Measurements from ENCODE around the gene BRS3. TPM values are rescaled to one million over a fixed set of nuclear protein-coding genes. Genes with fewer than 3 reads are reported as not detected.

BRS3 gene
- total and polyA plus RNA-seq, 2 experiments from 2014 or later = not detected

DNA sequence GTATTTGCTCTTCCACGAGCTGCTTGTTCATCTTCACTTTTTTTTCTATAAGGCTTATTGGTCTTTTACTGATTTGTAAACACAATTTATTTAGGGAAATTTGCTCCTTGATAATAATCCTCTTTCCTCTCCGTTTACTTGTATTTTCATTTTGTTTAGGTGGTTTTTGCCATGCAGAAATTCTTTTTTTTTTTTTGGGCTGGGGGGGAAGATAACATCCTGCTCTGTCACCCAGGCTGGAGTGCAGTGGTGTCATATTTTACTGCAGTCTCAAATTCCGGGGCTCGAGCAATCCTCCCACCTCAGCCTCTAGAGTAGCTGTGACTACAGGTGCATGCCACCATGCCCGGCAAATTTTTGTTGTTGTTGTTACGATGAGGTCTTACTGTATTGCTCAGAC, 31.6 kb upstream of the BRS3 start:
- no peak for ATAC-seq

More for the DNA sequence above, 31.6 kb upstream of the BRS3 start:
- no peak overlapping the region for H2AFZ ChIP-seq
- no peaks in the 10 kb centered on the region for H4K20me1 ChIP-seq (replicated peaks; ENCODE audit: insufficient read depth)
- DNase-seq (ENCODE audit: low spot score) = no peak
- no peak overlapping the region for H3K4me2 ChIP-seq
- H3K4me1 ChIP-seq (ENCODE audit: insufficient read depth) = no peaks in the 10 kb centered on the region
- no peak overlapping the region for H3K4me3 ChIP-seq
- H3K79me2 ChIP-seq (replicated peaks; ENCODE audit: insufficient read depth) = no peaks in the 10 kb centered on the region
- no peak overlapping the region for H3K27ac Mint-ChIP-seq
- H3K9me3 Mint-ChIP-seq = no peaks in the 10 kb centered on the region; the same call in 2 of the 3 replicates
- H3K27ac ChIP-seq (ENCODE audit: low read depth) = no peak overlapping the region
- H3K27me3 ChIP-seq (ENCODE audit: insufficient read depth) = no peaks in the 10 kb centered on the region
- no peaks in the 10 kb centered on the region for H3F3A ChIP-seq (replicated peaks; ENCODE audit: low read depth)
- H3K4me3 Mint-ChIP-seq = no peak overlapping the region
- no peaks in the 10 kb centered on the region for H3K36me3 Mint-ChIP-seq (ENCODE audit: low read depth)
- no peaks in the 10 kb centered on the region for H3K36me3 ChIP-seq (ENCODE audit: insufficient read depth)
- no peaks in the 10 kb centered on the region for H3K9me2 ChIP-seq (ENCODE audit: insufficient read depth)
- TF ChIP-seq ZNF462 (CRISPR knock-in tag; IDR thresholded peaks at IDR 0.05) (no peak), POLR2AphosphoS5 (IDR thresholded peaks at IDR 0.05; ENCODE audit: low read depth) (no peak), STAT1 (IDR thresholded peaks at IDR 0.05; ENCODE audit: unreplicated experiment) (no peak), CREB1 (CRISPR knock-in tag; IDR thresholded peaks at IDR 0.05; ENCODE audit: low read depth) (no peak), JUNB (IDR thresholded peaks at IDR 0.05; ENCODE audit: unreplicated experiment) (no peak), REST (IDR thresholded peaks at IDR 0.05; ENCODE audit: unreplicated experiment) (no peak), ZNF331 (CRISPR knock-in tag; IDR thresholded peaks at IDR 0.05; ENCODE audit: low read depth) (no peak), CTCF (conservative IDR thresholded peaks at IDR 0.05; ENCODE audit: low read depth in 2 of 2) (no peak), EZH2phosphoT487 (IDR thresholded peaks at IDR 0.05; ENCODE audit: unreplicated experiment) (no peak), ZNF114 (CRISPR knock-in tag; IDR thresholded peaks at IDR 0.05) (no peak), EZH2 (IDR thresholded peaks at IDR 0.05; ENCODE audit: low read depth, unreplicated experiment) (no peak), NANOG (IDR thresholded peaks at IDR 0.05; ENCODE audit: borderline replicate concordance) (no peak)
- TF ChIP-seq, protein P1, sequence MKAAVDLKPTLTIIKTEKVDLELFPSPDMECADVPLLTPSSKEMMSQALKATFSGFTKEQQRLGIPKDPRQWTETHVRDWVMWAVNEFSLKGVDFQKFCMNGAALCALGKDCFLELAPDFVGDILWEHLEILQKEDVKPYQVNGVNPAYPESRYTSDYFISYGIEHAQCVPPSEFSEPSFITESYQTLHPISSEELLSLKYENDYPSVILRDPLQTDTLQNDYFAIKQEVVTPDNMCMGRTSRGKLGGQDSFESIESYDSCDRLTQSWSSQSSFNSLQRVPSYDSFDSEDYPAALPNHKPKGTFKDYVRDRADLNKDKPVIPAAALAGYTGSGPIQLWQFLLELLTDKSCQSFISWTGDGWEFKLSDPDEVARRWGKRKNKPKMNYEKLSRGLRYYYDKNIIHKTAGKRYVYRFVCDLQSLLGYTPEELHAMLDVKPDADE (IDR thresholded peaks at IDR 0.05) = no peak
- no peaks in the 10 kb centered on the region for H3K4me1 Mint-ChIP-seq
- H3K27me3 Mint-ChIP-seq (ENCODE audit: insufficient read depth, low read depth, poor library complexity) = no peaks in the 10 kb centered on the region
